Anterior cingulate cortex (tissue), 58 donors: ENCODE results near the gene C1GALT1C1L.
A peak's percentile ranks its signal among the peaks of the same experiment; 100 is the strongest.
"Not testable (repeated sequence)": the region's sequence is repeated elsewhere in the genome, so short reads cannot be mapped to it uniquely, and the experiment has no call there.

Source experiments
- DNase-seq, 58 donors: peaks; one replicate each; lab custom pipeline; 2025; lab: John Stamatoyannopoulos, UW

Gene C1GALT1C1L

GRCh38 chr2:43675646-43676321, 445 bp downstream of the C1GALT1C1L start:
- no peak for DNase-seq

- no peak for DNase-seq
Observed at GRCh38 chr2:43657241-43657640, 19.0 kb downstream of the C1GALT1C1L start.

DNA sequence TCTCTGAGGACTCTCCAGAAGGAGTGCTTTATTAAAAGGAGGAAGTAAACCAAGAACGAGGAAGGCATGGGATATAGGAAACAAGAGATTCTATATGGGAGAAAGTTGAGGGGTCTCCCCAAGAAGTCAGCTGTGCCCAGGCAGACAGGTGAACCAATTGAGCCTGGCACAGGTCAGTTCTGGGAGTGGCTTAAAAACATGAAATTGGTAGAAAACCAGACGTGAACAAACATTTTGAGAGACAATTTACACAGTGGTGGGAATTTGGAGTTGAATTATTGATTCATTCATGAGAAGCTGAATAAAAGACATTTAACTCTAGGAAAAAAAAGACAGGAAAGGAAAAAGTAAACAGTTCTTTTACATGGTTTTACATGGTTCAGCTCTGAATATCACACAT, 22.7 kb downstream of the C1GALT1C1L start:
- DNase-seq, result no peak

- DNase-seq, result no peak
Observed at GRCh38 chr2:43648994-43649701, 27.1 kb downstream of the C1GALT1C1L start.

DNA sequence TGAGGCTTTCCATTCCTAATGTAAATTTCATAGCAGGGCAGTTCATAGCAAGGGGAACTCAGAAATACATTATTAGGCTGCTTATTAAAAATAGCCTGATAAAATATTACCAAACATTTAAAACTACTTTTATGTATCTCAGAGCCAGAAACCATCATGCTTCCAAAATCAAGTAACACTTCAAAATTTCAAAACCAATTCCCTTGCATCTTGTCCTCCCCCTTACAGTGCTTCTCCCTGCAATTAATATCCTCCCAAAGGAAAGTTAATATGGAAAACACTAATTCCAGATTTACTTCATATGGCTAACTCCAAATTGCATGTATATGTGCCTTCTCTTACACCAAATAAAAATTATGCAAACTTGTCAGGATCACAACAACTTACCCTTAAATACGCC, 32.5 kb downstream of the C1GALT1C1L start:
- no peak for DNase-seq

GRCh38 chr2:43642363-43642762, 33.9 kb downstream of the C1GALT1C1L start:
- no peak for DNase-seq

- peak in 57 of 58 donors; percentile 11 to 88 (median 72) for DNase-seq
Observed at GRCh38 chr2:43637030-43637803, 39.0 kb downstream of the C1GALT1C1L start, which contains the start of gene PLEKHH2. TSS of gene PLEKHH2 (plus strand) at chr2:43637260. CDS start at chr2:43644674, 7,414 bp downstream.

DNA sequence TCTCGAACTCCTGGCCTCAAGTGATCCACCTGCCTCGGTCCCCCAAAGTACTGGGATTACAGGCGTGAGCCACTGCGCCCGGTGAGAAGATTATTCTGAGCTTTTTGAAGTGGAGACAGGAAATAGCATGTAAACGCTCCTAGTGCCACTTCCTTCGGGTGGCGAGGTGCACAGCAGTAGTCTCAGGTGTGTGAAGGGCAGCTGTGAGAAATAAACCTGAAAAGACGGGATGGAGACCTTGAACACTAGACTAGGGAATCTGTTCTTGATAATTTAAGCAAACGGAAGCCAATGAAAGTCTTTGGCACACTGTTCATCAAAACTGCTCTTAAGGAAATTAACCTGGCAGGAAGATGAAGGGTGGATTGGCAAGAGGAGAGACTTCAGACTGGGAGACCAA, 39.6 kb downstream of the C1GALT1C1L start:
- no peak for DNase-seq

DNA sequence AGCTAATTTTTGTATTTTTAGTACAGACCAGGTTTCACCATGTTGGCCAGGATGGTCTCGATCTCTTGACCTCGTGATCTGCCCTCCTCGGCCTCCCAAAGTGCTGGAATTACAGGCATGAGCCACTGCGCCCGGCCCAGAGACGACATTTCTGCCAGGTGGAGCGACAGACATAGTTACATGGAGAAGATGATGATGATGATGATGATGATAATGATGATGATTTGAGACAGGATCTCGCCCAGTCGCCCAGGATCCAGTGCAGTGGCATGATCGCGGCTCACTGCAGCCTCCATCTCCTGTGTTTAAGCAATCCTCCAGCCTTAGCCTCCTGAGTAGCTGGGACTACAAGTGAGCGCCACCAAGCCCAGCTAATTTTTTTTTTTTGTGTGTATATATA, 40.1 kb downstream of the C1GALT1C1L start:
- not testable (repeated sequence) for DNase-seq

GRCh38 chr2:43634604-43635306, 41.5 kb downstream of the C1GALT1C1L start:
- no peak for DNase-seq

- DNase-seq, result no peak
Observed at GRCh38 chr2:43631618-43632317, 44.5 kb downstream of the C1GALT1C1L start.
